Measurements from ENCODE around the gene USP34. TPM values are rescaled to one million over a fixed set of nuclear protein-coding genes. Genes with fewer than 3 reads are reported as not detected.
A peak's percentile ranks its signal among the peaks of the same experiment; 100 is the strongest.
"Not testable (repeated sequence)": the region's sequence is repeated elsewhere in the genome, so short reads cannot be mapped to it uniquely, and the experiment has no call there.

The USP34 gene
- total RNA-seq, 1 donor from 2014 or later = 139 TPM

DNA sequence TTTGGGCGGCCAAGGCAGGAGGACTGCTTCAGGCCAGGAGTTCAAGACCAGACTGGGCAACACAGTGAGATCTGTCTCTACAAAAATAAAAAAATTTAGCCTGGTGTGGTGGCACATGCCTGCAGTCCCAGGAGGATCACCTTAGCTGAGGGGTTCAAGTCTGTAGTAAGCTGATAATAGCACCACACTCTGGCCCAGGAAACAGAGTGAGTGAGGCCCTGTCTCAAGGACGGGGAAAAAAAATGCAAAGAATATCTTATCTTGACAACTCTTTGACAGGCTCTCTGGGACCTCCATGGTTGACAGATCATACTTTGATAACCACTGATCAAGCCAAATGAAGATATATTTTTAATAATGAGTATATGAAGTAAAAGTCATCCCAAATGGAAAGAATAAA lies 22.7 kb downstream of the USP34 start:
- Mint-ChIP-seq H3K27me3 (no peaks in the 10 kb centered on the region), H3K27ac (no peak overlapping the region), H3K4me3 (ENCODE audit: low read depth) (no peak overlapping the region), H3K9me3 (ENCODE audit: low read depth) (peaks cover 15% of the 10 kb centered on the region), H3K36me3 (ENCODE audit: insufficient read depth) (peaks cover 30% of the 10 kb centered on the region), H3K4me1 (ENCODE audit: low read depth) (peaks cover 9% of the 10 kb centered on the region)
- DNase-seq (ENCODE audit: low spot score, unreplicated experiment) = no peak
- TF ChIP-seq, protein P1, sequence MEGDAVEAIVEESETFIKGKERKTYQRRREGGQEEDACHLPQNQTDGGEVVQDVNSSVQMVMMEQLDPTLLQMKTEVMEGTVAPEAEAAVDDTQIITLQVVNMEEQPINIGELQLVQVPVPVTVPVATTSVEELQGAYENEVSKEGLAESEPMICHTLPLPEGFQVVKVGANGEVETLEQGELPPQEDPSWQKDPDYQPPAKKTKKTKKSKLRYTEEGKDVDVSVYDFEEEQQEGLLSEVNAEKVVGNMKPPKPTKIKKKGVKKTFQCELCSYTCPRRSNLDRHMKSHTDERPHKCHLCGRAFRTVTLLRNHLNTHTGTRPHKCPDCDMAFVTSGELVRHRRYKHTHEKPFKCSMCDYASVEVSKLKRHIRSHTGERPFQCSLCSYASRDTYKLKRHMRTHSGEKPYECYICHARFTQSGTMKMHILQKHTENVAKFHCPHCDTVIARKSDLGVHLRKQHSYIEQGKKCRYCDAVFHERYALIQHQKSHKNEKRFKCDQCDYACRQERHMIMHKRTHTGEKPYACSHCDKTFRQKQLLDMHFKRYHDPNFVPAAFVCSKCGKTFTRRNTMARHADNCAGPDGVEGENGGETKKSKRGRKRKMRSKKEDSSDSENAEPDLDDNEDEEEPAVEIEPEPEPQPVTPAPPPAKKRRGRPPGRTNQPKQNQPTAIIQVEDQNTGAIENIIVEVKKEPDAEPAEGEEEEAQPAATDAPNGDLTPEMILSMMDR (IDR thresholded peaks at IDR 0.05; ENCODE audit: unreplicated experiment) = no peak

DNA sequence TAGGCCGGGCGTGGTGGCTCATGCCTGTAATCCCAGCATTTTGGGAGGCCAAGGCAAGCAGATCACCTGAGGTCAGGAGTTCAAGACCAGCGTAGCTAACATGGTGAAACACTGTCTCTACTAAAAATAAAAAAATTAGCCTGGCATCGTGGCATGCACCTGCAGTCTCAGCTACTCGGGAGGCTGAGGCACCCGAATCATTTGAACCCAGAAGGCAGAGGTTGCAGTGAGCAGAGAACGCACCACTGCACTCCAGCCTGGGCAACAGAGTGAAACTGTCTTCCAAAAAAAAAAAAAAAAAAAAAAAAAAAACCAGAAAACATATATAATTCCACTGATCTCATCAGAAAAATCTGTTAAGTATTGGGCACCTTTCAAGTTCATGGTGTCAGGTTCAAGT lies 23.9 kb downstream of the USP34 start:
- H3K27ac Mint-ChIP-seq; H3K4me1 Mint-ChIP-seq (ENCODE audit: low read depth); DNase-seq (ENCODE audit: low spot score, unreplicated experiment); H3K27me3 Mint-ChIP-seq; H3K4me3 Mint-ChIP-seq (ENCODE audit: low read depth): not testable (repeated sequence)
- peaks cover 27% of the 10 kb centered on the region for H3K36me3 Mint-ChIP-seq (ENCODE audit: insufficient read depth)
- peaks cover 15% of the 10 kb centered on the region for H3K9me3 Mint-ChIP-seq (ENCODE audit: low read depth)

DNA sequence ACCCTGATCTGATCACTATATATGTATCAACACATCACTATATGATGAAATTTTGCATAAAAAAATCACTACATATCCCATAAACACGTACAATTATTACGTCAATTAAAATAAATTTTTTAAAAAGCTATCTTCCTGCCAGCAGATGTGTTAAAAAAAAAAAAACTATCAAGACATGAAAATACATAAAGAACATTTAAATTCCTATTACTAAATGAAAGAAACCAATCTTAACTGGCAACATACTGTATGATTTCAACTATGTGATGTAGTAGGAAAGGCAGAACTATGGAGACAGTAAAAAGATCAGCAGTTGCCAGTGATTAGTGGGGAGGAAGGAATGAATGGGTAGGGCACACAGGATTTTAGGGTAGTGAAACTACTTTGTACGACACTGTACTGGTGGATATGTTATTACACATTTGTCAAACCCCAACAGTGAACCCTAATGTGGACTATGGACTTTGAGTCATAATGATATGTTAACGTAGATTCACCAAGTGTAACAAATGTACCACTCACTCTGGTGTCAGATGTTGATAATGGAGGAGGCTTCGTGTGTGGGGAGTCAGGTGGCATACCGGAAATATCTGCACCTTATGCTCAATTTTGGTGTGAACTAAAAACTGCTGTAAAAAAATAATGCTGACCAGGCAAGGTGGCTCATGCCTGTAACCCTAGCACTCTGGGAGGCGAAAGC lies 27.4 kb downstream of the USP34 start:
- H3K9me3 Mint-ChIP-seq (ENCODE audit: low read depth) = peaks cover 12% of the 10 kb centered on the region
- no peak overlapping the region for H3K27ac Mint-ChIP-seq
- peaks cover 17% of the 10 kb centered on the region for H3K36me3 Mint-ChIP-seq (ENCODE audit: insufficient read depth)
- H3K4me1 Mint-ChIP-seq (ENCODE audit: low read depth) = peaks cover 10% of the 10 kb centered on the region
- no peak overlapping the region for H3K4me3 Mint-ChIP-seq (ENCODE audit: low read depth)
- TF ChIP-seq, protein P1 (IDR thresholded peaks at IDR 0.05; ENCODE audit: unreplicated experiment) = no peak
- no peak for DNase-seq (ENCODE audit: low spot score, unreplicated experiment)
- H3K27me3 Mint-ChIP-seq = no peaks in the 10 kb centered on the region

DNA sequence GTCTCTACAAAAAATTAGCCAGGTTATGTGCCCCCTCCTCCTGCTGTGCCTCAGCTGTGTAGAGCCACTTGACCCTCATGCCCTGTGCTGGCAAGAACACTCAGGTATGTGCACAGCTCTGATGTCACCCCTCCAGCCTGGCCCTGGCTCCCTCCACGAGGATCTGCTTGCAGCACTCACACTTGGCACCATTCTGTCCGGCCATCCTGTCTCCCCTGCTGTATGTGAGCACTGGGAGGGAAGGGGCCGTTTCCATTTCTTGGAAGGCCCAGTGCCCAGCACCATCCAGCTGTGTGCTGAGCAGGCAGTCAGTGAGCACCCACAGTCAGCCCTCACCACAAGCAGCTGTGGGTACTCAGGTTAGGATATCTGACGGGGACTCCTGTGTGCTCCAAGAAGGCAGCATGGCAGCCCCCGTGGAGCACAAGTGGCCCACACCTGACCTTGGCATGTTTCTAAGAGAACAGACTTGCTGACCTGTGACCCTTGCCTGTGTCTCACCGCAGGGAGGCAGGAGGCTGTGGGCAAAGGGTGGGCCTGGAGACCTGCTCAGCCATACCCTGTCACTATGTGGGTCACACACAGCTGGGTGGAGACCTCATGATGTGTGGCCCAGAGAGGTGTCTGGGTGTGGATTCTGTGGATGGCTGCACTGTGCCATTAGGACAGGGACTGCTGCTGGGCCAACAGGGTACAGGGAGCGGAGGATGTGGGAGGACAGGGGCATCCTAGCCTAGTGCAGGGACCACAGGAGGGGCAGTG lies 31.5 kb downstream of the USP34 start:
- H3K27ac Mint-ChIP-seq = peak overlapping the region; percentile 49
- H3K4me3 Mint-ChIP-seq (ENCODE audit: low read depth) = no peak overlapping the region
- H3K27me3 Mint-ChIP-seq = no peaks in the 10 kb centered on the region
- peaks cover 28% of the 10 kb centered on the region for H3K9me3 Mint-ChIP-seq (ENCODE audit: low read depth)
- peaks cover 10% of the 10 kb centered on the region for H3K4me1 Mint-ChIP-seq (ENCODE audit: low read depth)
- H3K36me3 Mint-ChIP-seq (ENCODE audit: insufficient read depth) = peaks cover 32% of the 10 kb centered on the region
- DNase-seq (ENCODE audit: low spot score, unreplicated experiment) = no peak
- TF ChIP-seq, protein P1 (IDR thresholded peaks at IDR 0.05; ENCODE audit: unreplicated experiment) = no peak

DNA sequence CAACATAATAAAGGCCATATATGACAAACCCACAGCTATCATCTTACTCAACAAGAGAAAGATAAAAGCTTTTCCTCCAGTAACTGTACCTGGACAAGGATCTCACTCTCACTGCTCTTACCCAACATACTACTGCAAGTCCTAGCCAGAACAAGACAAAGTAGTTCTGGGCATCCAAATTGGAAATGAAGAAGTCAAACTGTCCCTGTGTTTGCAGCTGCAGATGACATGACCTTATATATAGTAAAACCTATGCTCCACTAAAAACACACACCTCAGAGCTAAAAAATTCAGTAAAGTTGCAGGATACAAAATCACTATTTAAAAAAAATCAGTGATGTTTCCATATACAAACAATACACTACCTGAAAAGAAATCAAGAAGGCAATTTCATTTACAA lies 32.2 kb downstream of the USP34 start:
- no peak for DNase-seq (ENCODE audit: low spot score, unreplicated experiment)
- Mint-ChIP-seq H3K27me3 (no peaks in the 10 kb centered on the region), H3K36me3 (ENCODE audit: insufficient read depth) (peaks cover 29% of the 10 kb centered on the region), H3K9me3 (ENCODE audit: low read depth) (peaks cover 25% of the 10 kb centered on the region), H3K4me1 (ENCODE audit: low read depth) (peaks cover 8% of the 10 kb centered on the region), H3K27ac (no peak overlapping the region), H3K4me3 (ENCODE audit: low read depth) (no peak overlapping the region)
- TF ChIP-seq, protein P1 (IDR thresholded peaks at IDR 0.05; ENCODE audit: unreplicated experiment) = no peak
